ENCODE data around the gene EVC2.

EVC2 gene

DNA sequence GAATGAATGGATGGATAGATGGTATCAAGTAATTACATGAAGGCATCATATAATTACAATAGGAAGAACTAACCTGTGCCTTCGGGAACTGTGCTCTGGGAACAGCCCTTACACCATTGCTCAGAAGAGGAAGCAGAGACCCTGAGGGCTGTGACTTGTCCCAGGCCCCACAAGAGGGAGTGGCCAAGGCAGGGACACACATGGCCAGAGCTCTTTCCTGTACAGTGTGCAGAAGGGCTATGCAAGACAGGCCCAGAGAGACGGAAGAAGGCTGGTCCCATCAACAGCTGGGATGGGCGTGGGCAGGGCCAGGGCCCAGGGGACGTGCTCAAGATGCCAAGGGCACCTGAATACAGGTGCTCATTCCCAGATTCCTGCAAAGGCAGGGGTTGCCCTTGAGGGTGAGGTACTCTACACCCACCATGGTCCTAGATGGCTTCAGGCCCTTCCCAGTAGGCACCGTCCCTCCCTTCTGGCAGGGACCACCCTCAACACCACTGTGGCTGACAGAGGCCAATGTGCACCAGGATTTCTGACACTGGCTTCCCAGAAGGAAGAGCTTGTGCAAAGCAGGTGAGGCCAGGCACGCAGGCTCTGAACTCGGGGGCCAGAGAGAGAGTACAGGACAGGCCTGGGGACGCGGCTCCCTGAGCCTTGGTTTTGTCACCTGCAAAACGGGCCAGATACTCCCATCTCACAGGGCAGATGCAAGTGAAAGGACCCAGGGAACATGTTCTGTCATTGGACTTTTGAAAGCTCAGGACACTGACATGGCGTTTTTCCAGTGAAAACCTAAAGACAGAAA lies 1.7 kb downstream of the EVC2 start:
- H3K9me3 ChIP-seq (ENCODE audit: insufficient read depth, low read length): no peaks in the 10 kb centered on the region
- peaks cover 19% of the 10 kb centered on the region for H3K36me3 ChIP-seq (replicated peaks; ENCODE audit: low read depth, low read length)
- peaks cover 7% of the 10 kb centered on the region for H4K20me1 ChIP-seq (ENCODE audit: insufficient read depth, low read length)
- H3K27me3 ChIP-seq (ENCODE audit: low read depth, low read length): no peaks in the 10 kb centered on the region
- H3K4me1 ChIP-seq (ENCODE audit: low read length): peaks cover 34% of the 10 kb centered on the region
- H3K79me2 ChIP-seq (ENCODE audit: low read length): peaks cover 13% of the 10 kb centered on the region
- no peak overlapping the region for H3K9ac ChIP-seq (ENCODE audit: low read length)
- TF ChIP-seq, protein P1, sequence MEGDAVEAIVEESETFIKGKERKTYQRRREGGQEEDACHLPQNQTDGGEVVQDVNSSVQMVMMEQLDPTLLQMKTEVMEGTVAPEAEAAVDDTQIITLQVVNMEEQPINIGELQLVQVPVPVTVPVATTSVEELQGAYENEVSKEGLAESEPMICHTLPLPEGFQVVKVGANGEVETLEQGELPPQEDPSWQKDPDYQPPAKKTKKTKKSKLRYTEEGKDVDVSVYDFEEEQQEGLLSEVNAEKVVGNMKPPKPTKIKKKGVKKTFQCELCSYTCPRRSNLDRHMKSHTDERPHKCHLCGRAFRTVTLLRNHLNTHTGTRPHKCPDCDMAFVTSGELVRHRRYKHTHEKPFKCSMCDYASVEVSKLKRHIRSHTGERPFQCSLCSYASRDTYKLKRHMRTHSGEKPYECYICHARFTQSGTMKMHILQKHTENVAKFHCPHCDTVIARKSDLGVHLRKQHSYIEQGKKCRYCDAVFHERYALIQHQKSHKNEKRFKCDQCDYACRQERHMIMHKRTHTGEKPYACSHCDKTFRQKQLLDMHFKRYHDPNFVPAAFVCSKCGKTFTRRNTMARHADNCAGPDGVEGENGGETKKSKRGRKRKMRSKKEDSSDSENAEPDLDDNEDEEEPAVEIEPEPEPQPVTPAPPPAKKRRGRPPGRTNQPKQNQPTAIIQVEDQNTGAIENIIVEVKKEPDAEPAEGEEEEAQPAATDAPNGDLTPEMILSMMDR (IDR thresholded peaks at IDR 0.05; ENCODE audit: low read depth, low read length): no peak
- TF ChIP-seq EZH2phosphoT487 (IDR thresholded peaks at IDR 0.05; ENCODE audit: low read depth): no peak
- H3K4me2 ChIP-seq (ENCODE audit: low read length): peak overlapping the region; percentile 96
- no peak overlapping the region for H3K27ac ChIP-seq (ENCODE audit: low read length)
- peak overlapping the region; percentile 82 for H3K4me3 ChIP-seq (ENCODE audit: low read length)
- no peak overlapping the region for H2AFZ ChIP-seq (ENCODE audit: low read depth, low read length)

GRCh38 chr4:5705647-5706320 lies 2.6 kb downstream of the EVC2 start:
- Histone ChIP-seq H4K20me1 (ENCODE audit: insufficient read depth, low read length) (peaks cover 7% of the 10 kb centered on the region; the same call in 1 of the 2 replicates), H3K27me3 (ENCODE audit: low read depth, low read length) (no peaks in the 10 kb centered on the region), H2AFZ (ENCODE audit: low read depth, low read length) (no peak overlapping the region), H3K9ac (ENCODE audit: low read length) (no peak overlapping the region), H3K36me3 (replicated peaks; ENCODE audit: low read depth, low read length) (peaks cover 19% of the 10 kb centered on the region), H3K4me2 (ENCODE audit: low read length) (no peak overlapping the region), H3K79me2 (ENCODE audit: low read length) (peaks cover 11% of the 10 kb centered on the region), H3K4me3 (ENCODE audit: low read length) (no peak overlapping the region), H3K4me1 (ENCODE audit: low read length) (peaks cover 32% of the 10 kb centered on the region), H3K9me3 (ENCODE audit: insufficient read depth, low read length) (no peaks in the 10 kb centered on the region), H3K27ac (ENCODE audit: low read length) (no peak overlapping the region)
- TF ChIP-seq, protein P1 (IDR thresholded peaks at IDR 0.05; ENCODE audit: low read depth, low read length): no peak
- TF ChIP-seq EZH2phosphoT487 (IDR thresholded peaks at IDR 0.05; ENCODE audit: low read depth): no peak

DNA sequence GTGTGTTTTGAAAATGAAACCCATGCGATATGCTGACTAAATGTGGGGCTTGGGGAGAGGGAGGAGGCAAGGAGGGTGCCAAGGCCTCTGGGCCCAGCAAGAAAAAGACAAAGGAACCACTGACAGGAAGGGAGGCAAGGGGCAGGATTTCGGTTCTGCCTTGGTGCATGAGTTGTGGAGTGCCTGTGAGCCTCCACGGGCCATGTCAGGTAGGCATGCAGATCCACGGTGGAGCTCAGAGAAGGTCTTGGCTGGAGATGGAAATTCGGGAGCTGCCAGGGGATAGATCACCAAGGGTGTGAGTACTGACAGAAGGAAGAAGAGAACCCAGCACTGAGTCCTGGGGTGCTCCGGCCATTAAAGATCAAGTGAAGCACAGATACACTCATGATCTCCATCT lies 4.1 kb downstream of the EVC2 start:
- Histone ChIP-seq H3K4me1 (ENCODE audit: low read length) (peaks cover 21% of the 10 kb centered on the region), H3K79me2 (ENCODE audit: low read length) (peaks cover 11% of the 10 kb centered on the region), H3K36me3 (replicated peaks; ENCODE audit: low read depth, low read length) (peaks cover 19% of the 10 kb centered on the region), H3K27ac (ENCODE audit: low read length) (no peak overlapping the region), H3K27me3 (ENCODE audit: low read depth, low read length) (no peaks in the 10 kb centered on the region), H3K4me3 (ENCODE audit: low read length) (no peak overlapping the region), H3K9ac (ENCODE audit: low read length) (no peak overlapping the region), H4K20me1 (ENCODE audit: insufficient read depth, low read length) (peaks cover 7% of the 10 kb centered on the region; the same call in 1 of the 2 replicates), H3K9me3 (ENCODE audit: insufficient read depth, low read length) (no peaks in the 10 kb centered on the region), H2AFZ (ENCODE audit: low read depth, low read length) (no peak overlapping the region), H3K4me2 (ENCODE audit: low read length) (no peak overlapping the region)
- TF ChIP-seq EZH2phosphoT487 (IDR thresholded peaks at IDR 0.05; ENCODE audit: low read depth): no peak
- TF ChIP-seq, protein P1 (IDR thresholded peaks at IDR 0.05; ENCODE audit: low read depth, low read length): no peak

- Histone ChIP-seq H2AFZ (ENCODE audit: low read depth, low read length) (no peak overlapping the region), H3K9me3 (ENCODE audit: insufficient read depth, low read length) (no peaks in the 10 kb centered on the region), H3K27me3 (ENCODE audit: low read depth, low read length) (no peaks in the 10 kb centered on the region), H4K20me1 (ENCODE audit: insufficient read depth, low read length) (peaks cover 7% of the 10 kb centered on the region; the same call in 1 of the 2 replicates), H3K4me1 (ENCODE audit: low read length) (peaks cover 16% of the 10 kb centered on the region), H3K4me3 (ENCODE audit: low read length) (no peak overlapping the region), H3K9ac (ENCODE audit: low read length) (no peak overlapping the region), H3K79me2 (ENCODE audit: low read length) (peaks cover 11% of the 10 kb centered on the region), H3K4me2 (ENCODE audit: low read length) (no peak overlapping the region), H3K27ac (ENCODE audit: low read length) (no peak overlapping the region), H3K36me3 (replicated peaks; ENCODE audit: low read depth, low read length) (peaks cover 19% of the 10 kb centered on the region)
- TF ChIP-seq, protein P1 (IDR thresholded peaks at IDR 0.05; ENCODE audit: low read depth, low read length): no peak
- no peak for TF ChIP-seq EZH2phosphoT487 (IDR thresholded peaks at IDR 0.05; ENCODE audit: low read depth)
Observed at GRCh38 chr4:5703831-5704230, 4.5 kb downstream of the EVC2 start.

Data from OCI-LY3 (cell line).